ENCODE measurements around the gene SLC25A25. TPM values are rescaled to one million over a fixed set of nuclear protein-coding genes. Genes with fewer than 3 reads are reported as not detected.

SLC25A25 gene
- total RNA-seq, 2 experiments from 2014 or later, result 16.9 to 17.7 TPM

- POLR2A ChIA-PET, result interaction anchor here (0.6 kb wide), 1 partner anchor 42 kb away, joined by 4 read pairs; no protein-coding TSS in a partner anchor
- Mint-ChIP-seq H3K36me3 (ENCODE audit: low read depth) (peaks cover 35% of the 10 kb centered on the region), H3K4me1 (ENCODE audit: low read depth) (peaks cover 10% of the 10 kb centered on the region), H3K27ac (no peak overlapping the region), H3K4me3 (no peak overlapping the region), H3K9me3 (no peaks in the 10 kb centered on the region), H3K27me3 (no peaks in the 10 kb centered on the region)
- H3K9me3 ChIP-seq (ENCODE audit: control insufficient read depth in 1 of 2, insufficient read depth in 1 of 2, low read length in 2 of 2), result peaks cover 0 to 5% of the 10 kb centered on the region in 2 experiments
- no peak overlapping the region for H3K4me3 ChIP-seq (ENCODE audit: low read length)
- ATAC-seq (ENCODE audit: poor library complexity) (no peak), DNase-seq (no peak)
- H3K36me3 ChIP-seq (ENCODE audit: insufficient read depth, low read length), result peaks cover 18% of the 10 kb centered on the region
- TF ChIP-seq CTCF (IDR thresholded peaks at IDR 0.05), result no peak
- H3K4me1 ChIP-seq (ENCODE audit: insufficient read depth, low read length), result peaks cover 15% of the 10 kb centered on the region
- intact Hi-C loops (cut with DNase I, micrococcal nuclease), result loop anchor here in 1 of 2 experiments (10.0 kb wide), 1 partner anchor 159 kb away; no protein-coding TSS in a partner anchor
- CTCF ChIA-PET, result interaction anchor here (0.7 kb wide), 1 partner anchor 41 kb away, joined by 4 read pairs; no protein-coding TSS in a partner anchor
- no peaks in the 10 kb centered on the region for H3K27me3 ChIP-seq (ENCODE audit: control insufficient read depth in 1 of 2, insufficient read depth in 2 of 2, low read length in 2 of 2)
- H3K27ac ChIP-seq (ENCODE audit: low read depth in 1 of 2, low read length in 2 of 2), result no peak overlapping the region
Measured at GRCh38 chr9:128113526-128114325, 45.7 kb downstream of the SLC25A25 start.

GRCh38 chr9:128114326-128115186 is 46.5 kb downstream of the SLC25A25 start:
- peaks cover 0 to 5% of the 10 kb centered on the region in 2 experiments for H3K9me3 ChIP-seq (ENCODE audit: control insufficient read depth in 1 of 2, insufficient read depth in 1 of 2, low read length in 2 of 2)
- H3K27me3 ChIP-seq (ENCODE audit: control insufficient read depth in 1 of 2, insufficient read depth in 2 of 2, low read length in 2 of 2), result no peaks in the 10 kb centered on the region
- peaks cover 8% of the 10 kb centered on the region for H3K4me1 Mint-ChIP-seq (ENCODE audit: low read depth)
- H3K36me3 ChIP-seq (ENCODE audit: insufficient read depth, low read length), result peaks cover 13% of the 10 kb centered on the region
- no peak overlapping the region for H3K27ac ChIP-seq (ENCODE audit: low read depth in 1 of 2, low read length in 2 of 2)
- no peak overlapping the region for H3K27ac Mint-ChIP-seq
- POLR2A ChIA-PET, result interaction anchor here (0.9 to 1.2 kb wide), 2 partner anchors 42 to 138 kb away, joined by 3 to 4 read pairs; no protein-coding TSS in a partner anchor
- CTCF ChIA-PET, result no interaction called here
- H3K27me3 Mint-ChIP-seq, result no peaks in the 10 kb centered on the region
- intact Hi-C loops (cut with DNase I, micrococcal nuclease), result loop anchor here (5.0 to 10.0 kb wide), 4 partner anchors 77 to 177 kb away; partner anchors contain the start of gene DPM2 (in 1 of the 2)
- no peaks in the 10 kb centered on the region for H3K9me3 Mint-ChIP-seq
- peaks cover 15% of the 10 kb centered on the region for H3K4me1 ChIP-seq (ENCODE audit: insufficient read depth, low read length)
- no peak overlapping the region for H3K4me3 Mint-ChIP-seq
- H3K4me3 ChIP-seq (ENCODE audit: low read length), result no peak overlapping the region
- H3K36me3 Mint-ChIP-seq (ENCODE audit: low read depth), result peaks cover 28% of the 10 kb centered on the region
- no peak for DNase-seq
- ATAC-seq (ENCODE audit: poor library complexity), result no peak
- no peak for TF ChIP-seq CTCF (IDR thresholded peaks at IDR 0.05)
